Mammary epithelial cell (primary cell): ENCODE data around the gene NKIRAS1.

Experiments
- EZH2 ChIP-seq: IDR thresholded peaks from 2 replicates; pipeline ENCODE4 v1.6.1; 2012; ENCODE audit warnings: low read length, inconsistent platforms, borderline replicate concordance
- TF ChIP-seq, protein P1 (sequence below), 2 donors: IDR thresholded peaks in 1 of 2; conservative IDR thresholded peaks in 1 of 2; 2 replicates each; pipeline ENCODE4 v1.5.1; 2011 to 2012; ENCODE audit warnings: inconsistent platforms in 2 of 2, low read length in 2 of 2, mild to moderate bottlenecking in 2 of 2, control low read depth in 1 of 2, low read depth in 1 of 2; ENCODE audit not compliant: insufficient read depth in 1 of 2; ENCODE audit errors: extremely low read depth in 1 of 2

DNA sequence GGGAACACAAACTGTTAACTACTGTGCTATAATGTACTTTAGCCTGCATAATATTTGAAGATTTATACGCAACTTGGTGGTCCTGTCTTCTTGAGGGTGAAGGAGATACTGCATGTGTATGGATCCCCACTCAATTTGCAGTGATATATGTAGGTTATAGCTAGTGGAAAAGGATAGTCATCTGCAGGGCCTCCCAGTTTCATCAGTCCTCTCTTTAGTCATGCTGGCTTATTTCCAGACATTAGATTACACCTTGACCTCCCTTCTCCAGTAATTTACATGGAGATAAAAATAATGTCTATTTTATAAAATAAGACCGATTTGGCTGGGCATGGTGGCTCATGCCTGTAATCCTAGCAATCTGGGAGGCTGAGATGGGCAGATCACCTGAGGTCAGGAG lies 32.0 kb upstream of the NKIRAS1 start:
- TF ChIP-seq EZH2, result no peak
- TF ChIP-seq, protein P1, sequence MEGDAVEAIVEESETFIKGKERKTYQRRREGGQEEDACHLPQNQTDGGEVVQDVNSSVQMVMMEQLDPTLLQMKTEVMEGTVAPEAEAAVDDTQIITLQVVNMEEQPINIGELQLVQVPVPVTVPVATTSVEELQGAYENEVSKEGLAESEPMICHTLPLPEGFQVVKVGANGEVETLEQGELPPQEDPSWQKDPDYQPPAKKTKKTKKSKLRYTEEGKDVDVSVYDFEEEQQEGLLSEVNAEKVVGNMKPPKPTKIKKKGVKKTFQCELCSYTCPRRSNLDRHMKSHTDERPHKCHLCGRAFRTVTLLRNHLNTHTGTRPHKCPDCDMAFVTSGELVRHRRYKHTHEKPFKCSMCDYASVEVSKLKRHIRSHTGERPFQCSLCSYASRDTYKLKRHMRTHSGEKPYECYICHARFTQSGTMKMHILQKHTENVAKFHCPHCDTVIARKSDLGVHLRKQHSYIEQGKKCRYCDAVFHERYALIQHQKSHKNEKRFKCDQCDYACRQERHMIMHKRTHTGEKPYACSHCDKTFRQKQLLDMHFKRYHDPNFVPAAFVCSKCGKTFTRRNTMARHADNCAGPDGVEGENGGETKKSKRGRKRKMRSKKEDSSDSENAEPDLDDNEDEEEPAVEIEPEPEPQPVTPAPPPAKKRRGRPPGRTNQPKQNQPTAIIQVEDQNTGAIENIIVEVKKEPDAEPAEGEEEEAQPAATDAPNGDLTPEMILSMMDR (conservative IDR thresholded peaks at IDR 0.05 in 1 of 2, IDR thresholded peaks at IDR 0.05 in 1 of 2; ENCODE audit: extremely low read depth in 1 of 2, insufficient read depth in 1 of 2, low read depth in 1 of 2, low read length in 2 of 2), result no peak
